HG02884 (cell line): ENCODE measurements around the gene NHSL2.
"Not testable (repeated sequence)": the region's sequence is repeated elsewhere in the genome, so short reads cannot be mapped to it uniquely, and the experiment has no call there.

Experiments
- ATAC-seq: cut with Tn5 transposase; IDR thresholded peaks from one replicate; pipeline ENCODE4 v1.9.1; 2021; ENCODE audit warnings: mild to moderate bottlenecking, moderate library complexity; ENCODE audit not compliant: unreplicated experiment

Gene NHSL2

GRCh38 chrX:72038868-72039267, 128.2 kb downstream of the NHSL2 start:
- ATAC-seq: no peak

DNA sequence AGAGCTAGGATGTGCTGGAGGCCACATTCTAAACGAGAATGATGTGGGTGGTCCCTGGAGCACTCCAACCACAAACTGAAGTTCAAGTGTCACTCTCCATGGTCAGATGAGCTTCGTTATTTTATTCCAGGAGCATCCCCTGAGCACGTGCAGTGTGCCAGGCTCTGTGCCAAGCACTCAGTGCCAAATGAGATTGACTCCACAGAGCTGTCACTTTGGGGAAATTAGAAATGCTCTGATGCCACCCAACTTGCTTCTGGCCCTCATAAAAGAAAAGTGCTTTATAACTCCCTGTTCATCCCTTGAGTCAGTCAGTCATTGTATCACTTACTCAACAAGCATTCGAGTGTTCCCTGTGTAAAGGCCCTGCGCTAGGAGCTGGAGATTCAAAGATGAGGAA, 129.9 kb downstream of the NHSL2 start:
- ATAC-seq: no peak

- ATAC-seq: no peak
These were observed 130.5 kb downstream of the NHSL2 start for GRCh38 chrX:72041176-72041575.

DNA sequence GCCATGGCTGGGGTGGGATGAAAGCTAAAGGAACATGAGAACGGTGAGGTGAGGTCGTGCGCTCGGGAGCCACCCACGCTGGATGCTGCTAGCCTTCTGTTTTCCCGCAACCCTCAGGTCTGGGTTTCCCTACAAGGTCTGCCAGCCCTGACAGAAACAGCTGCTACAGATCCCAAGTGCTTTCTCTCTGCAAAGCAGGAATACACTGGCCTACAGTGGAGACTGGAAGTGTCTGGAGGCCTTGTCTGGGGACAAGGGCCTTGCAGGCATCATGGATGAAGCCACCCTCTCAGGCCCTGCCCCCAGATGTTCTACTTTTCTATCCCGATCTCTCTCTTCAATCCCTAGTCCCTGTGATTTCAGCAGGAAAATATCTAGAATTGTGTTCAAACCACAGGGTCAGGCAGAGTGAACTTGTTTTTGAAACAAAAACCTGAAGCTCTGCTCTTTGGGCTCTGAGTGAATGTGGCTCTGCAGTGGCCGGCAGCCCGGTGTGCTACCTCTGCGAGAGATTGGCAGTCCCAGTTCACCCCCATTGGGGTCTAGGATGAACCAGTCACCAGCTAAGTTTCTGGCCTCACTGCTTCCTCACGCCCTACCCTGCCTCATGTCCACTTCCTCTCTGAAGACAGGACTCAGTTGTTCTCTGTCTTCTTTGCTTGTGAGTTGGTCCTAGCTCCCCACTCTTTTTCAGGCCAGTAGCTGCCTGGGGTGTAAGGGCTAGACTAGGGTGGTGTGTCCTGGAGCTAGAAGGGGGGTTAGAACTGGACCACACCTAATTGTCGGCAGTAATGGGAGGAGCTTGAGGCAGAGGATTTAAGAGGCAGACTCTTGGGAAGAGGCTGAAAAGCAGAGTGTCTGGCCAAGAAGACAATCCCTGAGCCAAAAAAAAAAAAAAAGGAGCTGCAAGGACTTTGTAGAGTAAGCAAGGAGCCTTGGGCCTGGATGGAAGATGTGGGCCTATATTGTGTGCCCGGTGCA, 131.5 kb downstream of the NHSL2 start:
- ATAC-seq: no peak

DNA sequence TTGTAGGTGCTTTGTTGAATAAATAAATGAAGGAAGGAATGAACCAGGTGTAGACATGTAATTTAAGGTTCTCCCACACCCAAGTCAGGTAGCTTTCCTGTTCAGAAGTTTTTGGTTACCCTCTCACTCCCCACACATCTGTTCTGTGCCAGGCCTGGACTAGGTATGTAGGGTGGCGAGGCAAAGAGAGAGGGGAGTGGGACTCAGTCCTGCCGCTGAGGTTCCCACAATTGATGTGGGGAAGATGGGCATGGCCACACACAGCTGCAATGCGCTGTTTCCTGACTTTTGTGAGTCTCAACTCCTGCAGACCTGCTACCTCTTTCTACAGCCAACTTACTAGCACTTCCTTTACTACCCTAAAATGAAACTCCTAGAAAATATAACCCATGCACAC, 132.2 kb downstream of the NHSL2 start:
- ATAC-seq: no peak

- ATAC-seq: no peak
These were observed 133.0 kb downstream of the NHSL2 start for GRCh38 chrX:72043636-72044035.

DNA sequence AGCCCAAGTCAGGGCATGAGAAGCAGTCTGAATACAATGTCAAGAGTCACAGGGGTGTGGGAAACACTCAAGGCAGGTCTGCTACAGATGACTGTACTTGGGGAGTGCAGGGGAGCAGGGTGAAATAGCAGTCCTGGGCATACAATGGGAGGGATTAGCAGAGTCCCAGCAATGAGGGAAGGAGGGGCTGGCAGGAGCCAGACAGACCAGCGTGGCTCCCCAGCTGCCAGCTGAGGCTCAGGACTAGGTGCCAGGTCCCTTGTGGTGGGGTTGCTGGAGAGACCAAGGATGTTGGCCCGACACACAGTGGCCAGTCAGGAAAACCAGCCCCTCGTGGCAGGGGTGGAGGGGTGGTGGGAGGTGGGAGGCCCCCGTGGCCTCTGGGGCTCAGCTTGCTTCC, 134.5 kb downstream of the NHSL2 start:
- no peak for ATAC-seq

GRCh38 chrX:72045552-72046277, 135.1 kb downstream of the NHSL2 start:
- ATAC-seq: no peak

DNA sequence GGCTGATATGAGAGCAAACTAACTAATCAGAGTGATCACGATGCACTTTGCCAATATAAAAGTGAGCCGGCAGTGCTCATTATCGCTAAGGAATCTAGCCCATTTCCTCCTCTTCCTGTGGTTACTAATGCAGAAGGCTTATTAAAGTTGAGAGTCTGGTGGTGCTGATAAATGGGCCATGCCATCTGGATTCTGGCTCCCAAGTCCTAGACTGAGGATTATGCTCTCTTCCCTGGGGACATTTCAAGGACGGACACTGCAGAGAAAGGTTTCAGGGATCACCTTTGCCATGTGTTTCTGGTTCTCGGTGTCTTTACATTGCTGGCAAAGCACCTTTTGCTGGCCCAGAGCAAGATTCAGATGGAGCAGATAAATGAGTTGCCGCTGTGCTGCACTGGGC, 135.8 kb downstream of the NHSL2 start:
- no peak for ATAC-seq

- no peak for ATAC-seq
These were observed 138.1 kb downstream of the NHSL2 start for GRCh38 chrX:72048510-72049455.

GRCh38 chrX:72050011-72050410, 139.4 kb downstream of the NHSL2 start:
- no peak for ATAC-seq

DNA sequence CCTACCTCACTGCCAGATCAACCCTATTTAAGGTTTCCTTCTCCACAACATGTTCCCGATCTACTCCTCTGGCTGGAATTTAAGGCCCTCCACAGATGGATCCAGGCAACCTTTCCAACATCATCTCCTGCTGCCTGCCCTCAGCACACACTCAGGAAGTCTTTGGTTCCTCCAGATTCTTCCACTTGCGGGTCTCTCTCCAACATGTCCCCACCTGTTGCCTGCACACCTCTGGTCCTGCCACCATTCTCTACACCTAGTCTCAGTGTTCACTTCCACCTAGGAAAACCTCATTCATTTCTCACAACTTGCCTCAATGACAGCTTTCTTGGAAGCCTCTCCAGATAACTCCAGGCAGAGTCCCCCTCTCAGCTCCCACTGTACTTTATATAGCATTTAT, 140.9 kb downstream of the NHSL2 start:
- ATAC-seq: no peak

DNA sequence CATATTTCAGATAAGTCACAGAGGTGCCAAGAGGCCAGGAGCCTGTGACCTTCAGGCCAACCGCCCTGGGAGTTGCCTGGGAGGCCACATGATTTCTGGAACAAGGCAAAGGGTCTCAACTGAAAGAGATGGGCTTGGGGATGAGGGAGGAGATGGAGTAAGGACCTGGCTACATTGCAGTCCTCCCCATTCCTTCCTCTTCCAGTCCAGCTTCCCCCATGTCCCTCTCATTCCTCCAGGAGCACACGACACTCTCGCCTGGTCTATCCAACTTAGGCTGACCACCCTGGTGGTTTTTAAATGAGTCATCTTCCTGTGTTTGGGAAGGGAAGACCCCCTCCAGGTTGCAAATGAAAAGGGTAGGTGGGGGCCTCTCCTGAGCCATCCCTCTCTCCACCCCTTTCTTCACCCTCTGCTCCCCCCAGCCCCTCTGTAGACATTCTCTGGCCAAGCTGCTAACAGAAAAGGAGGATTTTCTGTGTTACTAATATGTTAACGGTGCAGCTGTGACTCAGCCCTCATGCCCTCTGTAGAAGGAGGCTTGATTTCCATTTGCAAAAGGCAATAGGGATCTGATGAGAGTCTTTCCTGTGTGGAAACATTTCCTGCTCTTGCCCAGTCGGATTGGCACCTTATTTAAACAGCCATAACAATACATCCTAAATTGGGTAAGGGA, 141.9 kb downstream of the NHSL2 start:
- no peak for ATAC-seq

DNA sequence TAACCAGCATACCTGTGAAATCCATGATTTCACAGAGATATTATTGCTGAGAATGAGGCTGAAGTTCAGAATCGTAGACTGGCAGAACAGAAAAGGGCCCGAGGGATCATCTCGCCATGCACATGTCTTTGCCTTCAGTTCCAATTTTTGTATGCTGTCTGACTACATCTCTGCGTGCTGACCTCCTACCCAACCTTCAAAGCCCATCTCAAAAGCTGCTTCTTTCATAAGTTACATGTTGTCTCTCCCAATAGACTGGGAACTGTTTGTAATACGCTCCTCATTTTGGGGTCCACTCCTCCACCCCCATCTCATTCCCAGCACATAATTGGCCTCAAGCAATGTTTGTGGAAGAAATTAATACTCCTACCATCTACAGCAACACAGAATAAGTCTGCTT, 142.9 kb downstream of the NHSL2 start:
- no peak for ATAC-seq

DNA sequence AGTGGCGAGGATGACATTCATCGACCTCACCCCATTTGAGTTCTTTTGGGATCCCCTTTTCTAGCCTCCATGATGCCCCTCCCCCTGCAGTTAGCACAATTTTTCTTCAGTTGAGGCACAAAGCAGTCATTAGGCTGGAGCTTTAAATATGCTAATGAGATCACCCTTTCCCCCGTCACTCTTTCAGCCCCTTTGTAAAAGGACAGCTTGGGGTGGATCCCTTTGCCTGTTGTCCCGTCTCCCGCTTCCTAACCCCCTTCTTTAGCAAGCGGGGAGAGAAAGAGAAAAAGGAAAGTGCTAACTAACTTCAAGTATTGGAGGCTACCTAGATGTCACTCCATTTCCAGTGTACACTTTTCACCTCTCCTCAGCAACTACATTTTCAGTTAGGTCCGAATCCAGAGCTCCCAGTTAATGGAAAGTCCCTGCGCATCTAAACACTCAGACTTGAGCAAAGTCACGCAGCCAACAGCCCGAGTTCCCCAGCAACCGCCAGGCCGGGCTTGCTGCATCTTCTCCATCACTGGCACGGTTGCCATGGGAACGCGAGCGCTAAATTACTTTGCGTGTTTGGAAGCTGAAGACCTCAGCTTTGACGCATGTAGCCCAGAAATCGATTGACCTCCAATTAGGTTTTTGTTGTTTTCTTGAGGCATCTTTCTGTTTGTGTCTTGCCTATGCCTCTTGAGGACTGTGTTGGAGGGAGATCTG, 144.3 kb downstream of the NHSL2 start:
- ATAC-seq: no peak

GRCh38 chrX:72057331-72057730, 146.7 kb downstream of the NHSL2 start:
- no peak for ATAC-seq

GRCh38 chrX:72057849-72058248, 147.2 kb downstream of the NHSL2 start:
- ATAC-seq: no peak

DNA sequence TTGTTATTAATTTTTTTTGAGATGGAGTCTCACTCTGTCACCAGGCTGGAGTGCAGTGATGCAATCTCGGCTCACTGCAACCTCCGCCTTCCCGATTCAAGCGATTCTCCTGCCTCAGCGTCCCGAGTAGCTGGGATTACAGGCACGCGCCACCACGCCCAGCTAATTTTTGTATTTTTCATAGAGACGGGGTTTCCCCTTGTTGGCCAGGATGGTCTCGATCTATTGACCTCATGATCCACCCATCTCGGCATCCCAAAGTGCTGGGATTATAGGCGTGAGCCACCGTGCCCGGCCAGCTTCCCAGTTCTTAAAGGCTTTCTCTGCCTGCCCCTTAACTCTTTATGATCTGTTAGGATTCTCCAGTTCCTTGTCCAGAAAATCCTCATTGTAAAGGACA, 147.7 kb downstream of the NHSL2 start:
- ATAC-seq: not testable (repeated sequence)

GRCh38 chrX:72060196-72060920, 149.7 kb downstream of the NHSL2 start:
- ATAC-seq: no peak
